ENCODE measurements around the gene SEMA5A.

DNA sequence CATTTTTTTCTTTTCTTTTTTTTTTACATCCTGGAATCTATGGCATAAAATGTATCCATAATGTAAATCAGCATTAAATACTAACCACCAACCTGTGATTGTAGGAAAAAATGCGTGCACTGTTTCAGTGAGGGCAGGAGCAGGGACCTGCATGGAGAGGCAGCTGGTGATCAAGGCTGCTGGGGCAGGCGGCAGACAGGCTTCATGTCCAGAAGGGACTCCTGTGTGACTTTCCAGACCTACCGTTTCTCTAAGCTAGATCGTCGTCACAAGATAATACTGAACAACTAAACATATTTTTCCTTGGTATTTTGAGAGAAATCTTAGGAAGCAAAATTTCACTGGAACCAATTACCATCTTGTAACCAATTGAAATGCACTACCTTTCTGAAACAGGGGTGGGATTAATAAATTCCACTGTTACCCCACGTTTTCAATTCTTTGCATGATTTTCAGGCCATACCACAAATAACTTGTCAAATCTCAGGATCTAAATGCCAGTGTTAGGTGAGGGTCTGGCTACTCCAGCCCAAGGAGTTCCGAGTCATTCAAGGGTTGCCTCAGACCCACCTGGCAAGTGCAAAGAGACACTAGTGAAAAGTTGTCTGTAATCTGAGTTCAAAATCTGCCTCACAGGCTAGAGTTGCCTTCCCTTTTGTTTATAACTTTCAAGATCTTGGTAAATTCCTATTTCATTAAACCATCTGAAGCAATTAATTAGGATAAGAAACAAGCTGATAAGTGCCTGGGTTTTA is 198.2 kb downstream of the SEMA5A start:
- TF ChIP-seq, protein P1, sequence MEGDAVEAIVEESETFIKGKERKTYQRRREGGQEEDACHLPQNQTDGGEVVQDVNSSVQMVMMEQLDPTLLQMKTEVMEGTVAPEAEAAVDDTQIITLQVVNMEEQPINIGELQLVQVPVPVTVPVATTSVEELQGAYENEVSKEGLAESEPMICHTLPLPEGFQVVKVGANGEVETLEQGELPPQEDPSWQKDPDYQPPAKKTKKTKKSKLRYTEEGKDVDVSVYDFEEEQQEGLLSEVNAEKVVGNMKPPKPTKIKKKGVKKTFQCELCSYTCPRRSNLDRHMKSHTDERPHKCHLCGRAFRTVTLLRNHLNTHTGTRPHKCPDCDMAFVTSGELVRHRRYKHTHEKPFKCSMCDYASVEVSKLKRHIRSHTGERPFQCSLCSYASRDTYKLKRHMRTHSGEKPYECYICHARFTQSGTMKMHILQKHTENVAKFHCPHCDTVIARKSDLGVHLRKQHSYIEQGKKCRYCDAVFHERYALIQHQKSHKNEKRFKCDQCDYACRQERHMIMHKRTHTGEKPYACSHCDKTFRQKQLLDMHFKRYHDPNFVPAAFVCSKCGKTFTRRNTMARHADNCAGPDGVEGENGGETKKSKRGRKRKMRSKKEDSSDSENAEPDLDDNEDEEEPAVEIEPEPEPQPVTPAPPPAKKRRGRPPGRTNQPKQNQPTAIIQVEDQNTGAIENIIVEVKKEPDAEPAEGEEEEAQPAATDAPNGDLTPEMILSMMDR (IDR thresholded peaks at IDR 0.05; ENCODE audit: insufficient read depth, low read length): no peak
- TF ChIP-seq POLR2AphosphoS5 (IDR thresholded peaks at IDR 0.05; ENCODE audit: low read depth) (no peak), GABPA (IDR thresholded peaks at IDR 0.05; ENCODE audit: low read depth) (no peak)
- TF ChIP-seq, protein P2, sequence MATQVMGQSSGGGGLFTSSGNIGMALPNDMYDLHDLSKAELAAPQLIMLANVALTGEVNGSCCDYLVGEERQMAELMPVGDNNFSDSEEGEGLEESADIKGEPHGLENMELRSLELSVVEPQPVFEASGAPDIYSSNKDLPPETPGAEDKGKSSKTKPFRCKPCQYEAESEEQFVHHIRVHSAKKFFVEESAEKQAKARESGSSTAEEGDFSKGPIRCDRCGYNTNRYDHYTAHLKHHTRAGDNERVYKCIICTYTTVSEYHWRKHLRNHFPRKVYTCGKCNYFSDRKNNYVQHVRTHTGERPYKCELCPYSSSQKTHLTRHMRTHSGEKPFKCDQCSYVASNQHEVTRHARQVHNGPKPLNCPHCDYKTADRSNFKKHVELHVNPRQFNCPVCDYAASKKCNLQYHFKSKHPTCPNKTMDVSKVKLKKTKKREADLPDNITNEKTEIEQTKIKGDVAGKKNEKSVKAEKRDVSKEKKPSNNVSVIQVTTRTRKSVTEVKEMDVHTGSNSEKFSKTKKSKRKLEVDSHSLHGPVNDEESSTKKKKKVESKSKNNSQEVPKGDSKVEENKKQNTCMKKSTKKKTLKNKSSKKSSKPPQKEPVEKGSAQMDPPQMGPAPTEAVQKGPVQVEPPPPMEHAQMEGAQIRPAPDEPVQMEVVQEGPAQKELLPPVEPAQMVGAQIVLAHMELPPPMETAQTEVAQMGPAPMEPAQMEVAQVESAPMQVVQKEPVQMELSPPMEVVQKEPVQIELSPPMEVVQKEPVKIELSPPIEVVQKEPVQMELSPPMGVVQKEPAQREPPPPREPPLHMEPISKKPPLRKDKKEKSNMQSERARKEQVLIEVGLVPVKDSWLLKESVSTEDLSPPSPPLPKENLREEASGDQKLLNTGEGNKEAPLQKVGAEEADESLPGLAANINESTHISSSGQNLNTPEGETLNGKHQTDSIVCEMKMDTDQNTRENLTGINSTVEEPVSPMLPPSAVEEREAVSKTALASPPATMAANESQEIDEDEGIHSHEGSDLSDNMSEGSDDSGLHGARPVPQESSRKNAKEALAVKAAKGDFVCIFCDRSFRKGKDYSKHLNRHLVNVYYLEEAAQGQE (IDR thresholded peaks at IDR 0.05; ENCODE audit: insufficient replicate concordance, low read depth): no peak
